ENCODE results near the gene SP4. TPM values are rescaled to one million over a fixed set of nuclear protein-coding genes. Genes with fewer than 3 reads are reported as not detected.
"Not testable (repeated sequence)": the region's sequence is repeated elsewhere in the genome, so short reads cannot be mapped to it uniquely, and the experiment has no call there.

The SP4 gene
- total RNA-seq, 2 donors from 2014 or later, result 15.9 to 32.7 TPM

DNA sequence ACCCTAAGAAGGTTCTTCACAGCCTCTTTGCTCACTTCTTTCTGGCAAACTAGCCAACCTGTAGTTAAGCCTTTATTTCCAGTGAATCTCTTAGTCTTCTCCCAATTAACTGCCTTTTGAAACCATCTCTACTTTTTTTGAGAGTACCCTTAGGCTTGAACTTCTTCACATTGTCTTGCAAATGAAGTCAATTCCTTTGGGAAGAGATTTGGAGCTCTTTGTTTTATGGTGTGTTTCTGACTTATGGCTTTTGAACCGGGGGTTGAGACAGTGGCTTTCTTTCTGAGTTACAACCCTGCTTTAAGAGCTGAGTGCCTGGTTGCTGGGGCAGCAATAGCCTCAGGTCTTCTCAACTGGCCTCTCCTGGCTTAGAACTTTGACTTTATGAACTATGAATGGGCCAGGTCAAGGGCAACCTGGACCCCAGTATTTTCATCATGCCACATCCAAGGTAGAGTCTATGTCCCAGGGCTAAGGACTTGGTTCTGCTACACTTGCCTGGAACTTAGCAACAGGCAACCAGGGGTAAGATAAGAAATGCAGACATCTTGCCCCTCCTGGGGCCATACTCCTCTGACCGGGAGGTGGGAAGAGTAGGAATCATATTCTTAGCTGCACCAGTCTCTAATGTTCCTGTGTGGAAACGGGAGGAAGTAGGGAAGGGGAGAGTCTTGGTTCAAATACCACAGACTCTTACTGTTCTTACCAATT lies 53.0 kb downstream of the SP4 start:
- DNase-seq (ENCODE audit: low spot score in 2 of 2), result no peak
- no peaks in the 10 kb centered on the region for H3K9me3 Mint-ChIP-seq
- no peak overlapping the region for H3K27ac Mint-ChIP-seq
- H3K36me3 Mint-ChIP-seq, result peaks cover 16 to 23% of the 10 kb centered on the region in 2 donors
- ATAC-seq, result no peak

DNA sequence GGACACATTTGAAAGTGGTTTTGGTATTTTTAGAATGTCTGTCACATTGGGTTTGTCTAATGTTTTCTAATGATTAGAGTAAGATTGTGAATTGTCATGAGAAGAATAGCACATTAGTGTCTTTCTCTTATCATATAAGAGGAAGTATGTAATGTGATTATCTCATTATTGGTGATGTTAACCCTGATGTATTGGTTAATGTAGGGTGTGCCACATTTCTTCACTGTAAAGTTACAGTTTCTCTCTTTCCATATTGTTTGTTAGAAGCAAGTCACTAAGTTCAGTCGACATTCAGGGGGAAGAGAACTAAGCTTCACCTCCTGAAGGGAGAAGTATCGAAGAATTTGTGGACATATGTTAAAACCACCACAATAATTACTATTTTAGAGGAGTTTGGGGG lies 58.6 kb downstream of the SP4 start:
- ATAC-seq (no peak), DNase-seq (ENCODE audit: low spot score in 2 of 2) (no peak)
- Mint-ChIP-seq H3K9me3 (peaks cover 4 to 9% of the 10 kb centered on the region in 2 donors), H3K27ac (no peak overlapping the region), H3K36me3 (peaks cover 27 to 32% of the 10 kb centered on the region in 2 donors)

DNA sequence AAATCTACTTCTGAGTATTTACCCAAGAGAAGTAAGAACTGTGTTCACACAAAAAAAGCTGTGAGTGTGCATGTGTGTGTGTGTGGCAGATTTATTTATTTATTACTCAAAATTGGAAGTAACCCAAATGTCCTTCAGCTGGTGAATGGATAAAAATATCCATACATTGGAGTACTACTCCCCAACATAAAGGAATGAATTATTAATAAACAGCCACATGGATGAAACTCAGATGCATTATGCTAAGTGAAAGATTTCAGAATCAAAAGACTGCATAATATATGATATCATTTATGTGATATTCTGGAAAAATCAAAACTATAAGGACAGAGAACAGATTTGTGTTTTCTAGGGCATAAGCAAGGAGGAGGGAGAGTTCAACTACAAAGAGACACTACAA lies 67.8 kb downstream of the SP4 start:
- Mint-ChIP-seq H3K9me3 (peaks cover 14 to 17% of the 10 kb centered on the region in 2 donors), H3K36me3 (peaks cover 42 to 63% of the 10 kb centered on the region in 2 donors), H3K27ac (no peak overlapping the region)
- no peak for DNase-seq (ENCODE audit: low spot score in 2 of 2)
- no peak for ATAC-seq

DNA sequence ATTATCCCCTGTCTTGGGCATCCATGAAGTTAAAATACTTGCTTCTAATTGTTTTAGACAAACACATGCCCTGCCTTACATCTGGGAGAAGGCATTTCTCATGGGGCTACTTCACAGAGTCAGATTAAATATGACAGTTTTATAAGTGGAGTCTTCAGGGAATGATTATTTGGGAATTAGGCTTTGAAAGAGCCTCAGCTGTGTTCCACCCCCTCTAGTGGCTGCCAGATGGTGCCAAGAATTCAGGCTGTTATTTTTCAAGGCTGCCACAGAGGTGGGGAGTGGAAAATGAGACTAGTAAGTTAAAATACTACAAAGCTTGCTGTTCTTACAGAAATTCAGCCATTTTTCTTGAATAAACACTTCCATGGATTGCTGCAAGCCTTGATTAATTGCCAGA lies 69.2 kb downstream of the SP4 start:
- ATAC-seq (no peak), DNase-seq (ENCODE audit: low spot score in 2 of 2) (no peak)
- Mint-ChIP-seq H3K36me3 (peaks cover 41 to 63% of the 10 kb centered on the region in 2 donors), H3K9me3 (peaks cover 10 to 15% of the 10 kb centered on the region in 2 donors), H3K27ac (no peak overlapping the region)

DNA sequence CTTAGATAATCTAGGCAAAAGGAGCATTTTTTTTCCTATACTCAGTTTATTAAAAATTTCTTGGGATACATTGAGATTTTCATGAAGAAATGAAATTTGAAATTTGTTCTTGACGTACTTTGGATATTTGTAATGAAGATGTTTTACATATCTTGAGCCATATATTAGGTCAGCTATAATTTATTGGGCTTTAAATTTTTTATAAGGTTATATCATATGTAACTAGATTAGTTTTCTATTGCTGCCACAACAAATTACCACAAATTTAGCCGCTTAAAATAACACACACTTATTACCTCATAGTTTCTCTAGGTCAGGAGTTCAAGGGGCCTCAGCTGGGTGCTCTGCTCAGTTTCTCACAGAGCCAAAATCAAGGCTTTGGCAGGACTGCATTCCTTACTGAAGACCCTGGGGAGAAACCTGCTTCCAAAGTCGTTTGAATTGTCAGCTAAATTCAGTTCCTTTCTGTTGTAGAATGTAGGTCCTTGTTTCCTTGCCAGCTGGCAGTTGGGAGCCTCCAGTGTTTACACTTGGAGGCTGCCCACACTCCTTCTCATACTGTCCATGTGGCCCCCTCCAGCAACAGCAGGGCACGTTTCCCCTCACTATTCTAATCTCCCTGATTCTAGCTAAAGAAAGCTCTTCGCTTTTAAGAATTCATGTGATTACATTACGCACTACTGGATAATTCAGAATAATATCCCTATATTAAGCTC lies 72.4 kb downstream of the SP4 start:
- H3K9me3 Mint-ChIP-seq, result peaks cover 15 to 22% of the 10 kb centered on the region in 2 donors
- H3K36me3 Mint-ChIP-seq, result peaks cover 44 to 66% of the 10 kb centered on the region in 2 donors
- no peak for ATAC-seq
- no peak overlapping the region for H3K27ac Mint-ChIP-seq
- DNase-seq (ENCODE audit: low spot score in 2 of 2), result no peak

DNA sequence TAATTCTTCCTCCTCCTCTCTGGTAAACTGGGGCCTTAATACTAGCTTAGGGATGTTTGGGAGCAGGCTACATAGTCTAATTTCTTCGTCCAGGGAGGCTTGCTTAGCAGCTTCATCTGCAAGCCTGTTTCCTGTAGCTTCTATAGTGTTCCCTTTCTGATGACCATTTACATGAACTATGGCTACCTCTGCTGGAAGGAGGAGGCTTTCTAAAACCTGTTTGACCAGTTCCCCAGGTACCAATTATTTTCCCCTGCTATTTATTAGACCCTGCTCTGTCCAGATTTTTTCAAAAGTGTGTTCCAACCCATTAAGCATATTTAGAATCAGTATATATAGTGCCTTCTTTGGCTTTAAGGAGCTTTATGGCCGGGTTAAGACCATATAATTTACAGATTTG lies 76.1 kb downstream of the SP4 start:
- H3K36me3 Mint-ChIP-seq, result peaks cover 69 to 70% of the 10 kb centered on the region in 2 donors
- peaks cover 19 to 28% of the 10 kb centered on the region in 2 donors for H3K9me3 Mint-ChIP-seq
- ATAC-seq (no peak), DNase-seq (ENCODE audit: low spot score in 2 of 2) (no peak)
- H3K27ac Mint-ChIP-seq, result no peak overlapping the region

DNA sequence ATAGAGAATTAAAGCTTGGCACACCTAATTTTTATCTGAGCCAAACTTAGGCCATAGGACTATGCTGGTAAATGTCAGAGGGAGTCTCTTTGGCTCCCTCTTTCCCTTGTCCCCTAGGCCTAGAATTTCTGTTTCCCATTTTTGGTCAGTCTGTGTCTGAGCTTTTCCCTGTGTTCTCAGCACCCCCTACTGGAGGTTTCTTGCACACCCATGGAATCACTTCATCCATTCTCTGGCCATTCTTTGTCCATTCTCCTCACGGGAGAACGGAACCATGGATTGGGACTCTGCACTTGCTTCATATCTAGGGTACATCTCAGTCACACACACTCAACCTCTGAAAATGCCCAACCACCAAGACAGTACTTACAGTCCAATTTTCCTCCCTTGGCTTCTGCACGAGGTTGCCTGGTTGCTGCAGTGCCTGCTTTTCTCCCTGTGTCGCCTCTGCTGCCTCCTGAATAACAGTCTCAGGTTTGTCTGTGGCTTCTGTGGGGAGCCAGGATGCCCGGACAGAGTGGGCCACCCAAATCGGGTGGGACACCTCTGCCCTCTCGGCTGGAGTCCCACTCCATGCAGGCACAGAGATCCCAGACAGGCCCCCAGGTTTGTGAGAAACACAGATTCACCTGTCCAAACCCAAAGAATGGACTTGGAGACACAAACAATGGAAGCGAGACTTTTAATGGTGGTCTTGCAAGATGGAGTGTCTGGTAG lies 79.9 kb downstream of the SP4 start:
- DNase-seq (ENCODE audit: low spot score in 2 of 2) (peak in 1 of 2 donors; percentile 30), ATAC-seq (peak in 1 of 2 donors; percentile 41)
- peaks cover 44 to 56% of the 10 kb centered on the region in 2 donors for H3K36me3 Mint-ChIP-seq
- H3K27ac Mint-ChIP-seq, result no peak overlapping the region
- peaks cover 11 to 18% of the 10 kb centered on the region in 2 donors for H3K9me3 Mint-ChIP-seq

DNA sequence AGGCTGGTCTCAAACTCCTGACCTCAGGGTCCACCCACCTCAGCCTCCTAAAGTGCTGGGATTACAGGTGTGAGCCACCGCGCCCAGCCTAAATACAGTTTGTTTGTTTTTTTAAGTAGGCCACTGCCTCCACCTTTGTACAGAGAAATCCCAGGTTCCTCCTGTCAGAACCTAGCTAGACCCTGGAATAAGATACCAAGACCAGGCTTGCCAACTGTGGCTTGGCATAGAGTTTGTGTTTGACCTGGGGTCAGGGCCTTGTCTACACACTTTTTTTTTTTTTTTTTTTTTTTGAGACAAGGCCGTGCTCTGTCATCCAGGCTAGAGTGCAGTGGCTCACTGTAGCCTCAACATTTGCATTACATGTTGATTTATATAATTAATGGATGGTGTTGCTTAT lies 80.7 kb downstream of the SP4 start:
- H3K36me3 Mint-ChIP-seq, result peaks cover 39 to 48% of the 10 kb centered on the region in 2 donors
- no peak for ATAC-seq
- peaks cover 6 to 18% of the 10 kb centered on the region in 2 donors for H3K9me3 Mint-ChIP-seq
- DNase-seq (ENCODE audit: low spot score in 2 of 2), result no peak
- no peak overlapping the region for H3K27ac Mint-ChIP-seq

DNA sequence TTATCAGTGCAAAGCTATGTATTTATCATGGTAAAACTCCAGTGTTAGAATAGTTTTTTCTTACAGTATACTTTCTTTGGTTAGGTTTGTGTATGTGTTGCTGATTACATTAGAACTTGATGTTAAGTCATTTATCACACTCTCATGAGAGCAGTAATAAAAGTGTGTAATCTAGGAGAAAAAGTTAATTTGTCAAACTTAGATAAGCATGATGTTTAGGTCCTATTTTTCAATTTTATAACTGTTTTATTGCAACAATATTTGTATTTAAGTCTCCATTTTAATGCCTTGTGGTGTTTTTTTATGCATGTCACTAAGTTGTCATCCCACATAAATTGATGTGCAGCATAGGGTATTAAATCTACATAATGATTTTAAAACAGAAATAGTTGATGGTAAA lies 86.2 kb downstream of the SP4 start:
- DNase-seq (ENCODE audit: low spot score in 2 of 2) (no peak), ATAC-seq (no peak)
- Mint-ChIP-seq H3K9me3 (no peaks in the 10 kb centered on the region), H3K36me3 (peaks cover 0 to 9% of the 10 kb centered on the region in 2 donors), H3K27ac (no peak overlapping the region)

DNA sequence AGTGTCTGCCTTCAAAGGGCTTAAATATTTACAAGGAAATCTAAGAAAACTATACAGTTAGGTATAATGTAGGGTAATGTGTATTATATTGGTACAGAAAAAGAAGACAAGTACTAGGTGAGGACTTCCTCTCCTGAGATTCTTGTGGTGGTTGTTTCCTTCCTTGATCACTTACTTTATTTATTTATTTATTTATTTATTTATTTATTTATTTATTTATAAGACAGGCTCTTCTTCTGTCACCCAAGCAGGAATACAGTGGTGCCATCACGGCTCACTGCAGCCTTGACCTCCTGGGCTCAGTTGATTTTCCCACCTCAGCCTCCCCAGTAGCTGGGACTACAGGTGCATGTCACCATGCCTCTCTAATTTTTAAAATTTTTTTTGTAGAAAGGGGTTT lies 96.8 kb downstream of the SP4 start:
- Mint-ChIP-seq H3K9me3 (peaks cover 0 to 8% of the 10 kb centered on the region in 2 donors), H3K27ac (no peak overlapping the region), H3K36me3 (peaks cover 0 to 5% of the 10 kb centered on the region in 2 donors)
- DNase-seq (ENCODE audit: low spot score in 2 of 2) (no peak), ATAC-seq (no peak)

DNA sequence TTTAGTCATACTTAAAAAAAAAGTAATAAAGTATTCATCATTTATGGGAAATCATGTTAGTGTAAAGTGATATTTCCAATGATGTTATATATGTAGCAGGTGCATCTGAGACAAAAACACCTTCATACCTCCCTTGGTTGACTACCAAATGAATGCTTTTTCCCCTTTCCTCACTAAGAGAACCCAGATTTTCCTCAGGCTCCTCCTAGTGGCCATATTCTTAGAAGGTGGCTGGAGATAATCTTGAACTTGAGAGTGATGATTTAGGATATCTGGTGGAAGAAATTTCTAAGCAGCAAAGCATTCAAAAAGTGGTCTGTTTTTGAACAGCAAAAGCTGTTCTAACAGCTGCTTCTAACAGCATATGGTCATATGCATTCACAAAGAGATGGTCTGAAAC lies 98.1 kb downstream of the SP4 start:
- DNase-seq (ENCODE audit: low spot score in 2 of 2), result no peak
- H3K36me3 Mint-ChIP-seq, result peaks cover 0 to 5% of the 10 kb centered on the region in 2 donors

DNA sequence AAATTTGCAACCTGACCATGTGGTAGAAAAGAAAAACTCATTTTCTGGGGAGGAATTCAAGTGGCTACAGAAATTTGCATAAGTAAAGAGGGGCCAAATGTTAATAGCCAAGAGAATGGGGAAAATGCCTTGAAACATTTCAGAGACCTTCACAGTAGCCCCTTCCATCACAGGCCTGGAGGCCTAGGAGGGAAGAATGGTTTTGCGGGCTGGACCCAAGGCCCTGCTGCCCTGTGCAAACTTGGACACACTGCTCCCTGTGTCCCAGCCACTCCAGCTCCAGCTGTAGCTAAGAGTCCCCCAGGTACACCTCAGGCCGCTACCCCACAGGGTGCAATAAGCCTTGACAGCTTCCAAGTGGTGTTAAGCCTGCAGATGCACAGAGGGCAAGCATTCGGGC lies 98.6 kb downstream of the SP4 start:
- peaks cover 0 to 8% of the 10 kb centered on the region in 2 donors for H3K9me3 Mint-ChIP-seq
- H3K27ac Mint-ChIP-seq, result no peak overlapping the region
- ATAC-seq (no peak), DNase-seq (ENCODE audit: low spot score in 2 of 2) (no peak)
- H3K36me3 Mint-ChIP-seq, result peaks cover 0 to 5% of the 10 kb centered on the region in 2 donors

More for the DNA sequence above, 98.1 kb downstream of the SP4 start:
- Mint-ChIP-seq H3K27ac (no peak overlapping the region), H3K9me3 (peaks cover 0 to 8% of the 10 kb centered on the region in 2 donors)
- no peak for ATAC-seq

DNA sequence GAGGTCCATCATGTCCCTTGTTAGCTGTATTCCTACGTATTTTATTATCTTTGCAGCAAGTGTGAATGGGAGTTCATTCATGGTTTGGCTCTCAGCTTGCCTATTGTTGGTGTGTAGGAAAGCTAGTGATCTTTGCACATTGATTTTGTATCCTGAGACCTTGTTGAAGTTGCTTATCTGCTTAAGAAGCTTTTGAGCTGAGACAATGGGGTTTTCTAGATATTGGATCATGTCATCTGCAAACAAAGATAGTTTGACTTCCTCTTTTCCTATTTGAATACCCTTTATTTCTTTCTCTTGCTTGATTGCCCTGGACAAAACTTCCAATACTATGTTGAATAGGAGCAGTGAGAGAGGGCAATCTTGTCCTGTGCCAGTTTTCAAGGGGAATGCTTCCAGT lies 104.6 kb downstream of the SP4 start:
- not testable (repeated sequence) for H3K27ac Mint-ChIP-seq; H3K9me3 Mint-ChIP-seq; H3K36me3 Mint-ChIP-seq; ATAC-seq; DNase-seq (ENCODE audit: low spot score in 2 of 2)

DNA sequence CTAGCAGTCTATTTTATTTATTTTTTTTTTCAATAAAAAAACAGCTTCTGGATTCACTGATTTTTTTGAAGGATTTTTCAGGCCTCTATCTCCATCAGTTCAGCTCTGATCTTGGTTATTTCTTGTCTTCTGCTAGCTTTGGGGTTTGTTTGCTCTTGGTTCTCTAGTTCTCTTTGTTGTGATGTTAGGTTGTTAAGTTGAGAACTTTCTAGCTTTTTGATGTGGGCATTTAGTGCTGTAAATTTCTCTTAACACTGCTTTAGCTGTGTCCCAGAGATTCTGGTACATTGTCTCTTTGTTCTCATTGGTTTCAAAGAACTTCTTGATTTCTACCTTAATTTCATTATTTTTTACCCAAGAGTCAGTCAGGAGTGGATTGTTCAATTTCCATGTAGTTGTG lies 105.8 kb downstream of the SP4 start:
- not testable (repeated sequence) for H3K27ac Mint-ChIP-seq; DNase-seq (ENCODE audit: low spot score in 2 of 2); H3K36me3 Mint-ChIP-seq; ATAC-seq; H3K9me3 Mint-ChIP-seq

DNA sequence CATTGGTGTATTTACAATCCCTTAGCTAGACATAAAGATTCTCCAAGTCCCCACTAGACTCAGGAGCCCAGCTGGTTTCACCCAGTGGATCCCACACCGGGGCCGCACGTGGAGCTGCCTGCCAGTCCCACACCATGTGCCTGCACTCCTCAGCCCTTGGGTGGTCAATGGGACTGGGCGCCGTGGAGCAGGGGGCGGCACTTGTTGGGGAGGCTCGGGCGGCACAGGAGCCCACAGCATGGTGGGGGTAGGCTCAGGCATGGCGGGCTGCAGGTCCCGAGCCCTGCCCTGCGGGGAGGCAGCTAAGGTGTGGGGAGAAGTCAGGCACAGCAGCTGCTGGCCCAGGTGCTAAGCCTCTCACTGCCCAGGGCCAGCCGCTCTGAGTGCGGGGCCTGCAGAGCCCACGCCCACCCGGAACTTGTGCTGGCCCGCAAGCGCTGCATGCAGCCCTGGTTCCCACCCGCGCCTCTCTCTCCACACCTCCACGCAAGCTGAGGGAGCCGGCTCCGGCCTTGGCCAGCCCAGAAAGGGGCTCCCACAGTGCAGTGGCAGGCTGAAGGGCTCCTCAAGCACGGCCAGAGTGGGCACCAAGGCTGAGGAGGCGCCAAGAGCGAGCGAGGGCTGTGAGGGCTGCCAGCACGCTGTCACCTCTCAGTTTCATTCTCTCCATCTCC lies 108.7 kb downstream of the SP4 start:
- H3K36me3 Mint-ChIP-seq; H3K9me3 Mint-ChIP-seq; DNase-seq (ENCODE audit: low spot score in 2 of 2); ATAC-seq; H3K27ac Mint-ChIP-seq: not testable (repeated sequence)

DNA sequence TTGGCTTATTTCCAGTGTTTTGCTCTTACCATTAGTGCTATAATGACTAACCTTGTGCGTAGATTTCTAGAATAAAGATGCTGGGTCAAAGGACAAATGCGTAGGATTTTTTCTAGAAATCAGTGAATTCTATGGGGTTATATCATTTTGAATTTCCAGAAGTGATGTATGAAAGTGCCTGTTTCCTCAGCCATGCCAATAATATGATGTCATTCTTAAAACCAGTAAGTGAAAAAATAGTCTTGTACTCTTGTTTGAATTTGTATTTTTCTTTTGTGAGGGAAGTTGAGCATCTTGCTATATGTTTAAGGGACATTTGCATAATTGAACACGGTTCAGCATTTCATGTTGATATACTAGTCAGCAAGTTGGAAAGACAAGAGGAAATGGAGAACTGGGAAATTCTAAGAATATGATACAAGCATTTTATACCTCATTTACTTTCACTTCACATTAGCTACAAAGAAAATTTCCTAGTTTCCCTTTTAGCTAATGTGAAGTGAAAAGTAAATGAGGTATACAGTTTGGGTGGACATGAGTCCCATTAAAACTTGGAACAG lies 111.1 kb downstream of the SP4 start:
- Mint-ChIP-seq H3K27ac (no peak overlapping the region), H3K9me3 (no peaks in the 10 kb centered on the region), H3K36me3 (peaks cover 2% of the 10 kb centered on the region in 2 donors)
- ATAC-seq, result no peak
- no peak for DNase-seq (ENCODE audit: low spot score in 2 of 2)

Data from activated naive CD4-positive, alpha-beta T cell treated with anti-CD3 and anti-CD28 coated beads, Interleukin-2, amount 50 U/mL, for 72 hours (primary cell).